Measurements from ENCODE around the gene MRPL4.

Gene MRPL4

GRCh38 chr19:10299545-10300458 is 47.8 kb downstream of the MRPL4 start:
- H3K27ac Mint-ChIP-seq: no peak overlapping the region
- DNase-seq (no peak), ATAC-seq (no peak)
- no peak overlapping the region for H3K4me3 Mint-ChIP-seq
- H3K9me3 Mint-ChIP-seq: no peaks in the 10 kb centered on the region
- peaks cover 31% of the 10 kb centered on the region for H3K4me1 Mint-ChIP-seq
- H3K27me3 Mint-ChIP-seq: peaks cover 29% of the 10 kb centered on the region

- Mint-ChIP-seq H3K9me3 (no peaks in the 10 kb centered on the region), H3K4me3 (no peak overlapping the region)
- DNase-seq: no peak
Measured at GRCh38 chr19:10305139-10305806, 53.3 kb downstream of the MRPL4 start.

GRCh38 chr19:10306327-10306726 is 54.3 kb downstream of the MRPL4 start:
- Mint-ChIP-seq H3K4me1 (peaks cover 18% of the 10 kb centered on the region), H3K27ac (no peak overlapping the region), H3K9me3 (no peaks in the 10 kb centered on the region), H3K4me3 (no peak overlapping the region), H3K27me3 (peaks cover 5% of the 10 kb centered on the region)
- ATAC-seq: no peak
- no peak for DNase-seq

More at GRCh38 chr19:10305139-10305806, 53.3 kb downstream of the MRPL4 start:
- ATAC-seq: no peak
- Mint-ChIP-seq H3K27ac (no peak overlapping the region), H3K4me1 (peaks cover 18% of the 10 kb centered on the region), H3K27me3 (peaks cover 5% of the 10 kb centered on the region)

GRCh38 chr19:10309423-10309822 is 57.4 kb downstream of the MRPL4 start, which contains the start of gene ZGLP1:
TSS of gene ZGLP1 (minus strand) at chr19:10309815.
- Mint-ChIP-seq H3K27ac (no peak within 1 kb of the TSS), H3K4me1 (peaks cover 13% of the 10 kb centered on the region), H3K27me3 (no peaks in the 10 kb centered on the region), H3K4me3 (no peak within 1 kb of the TSS), H3K9me3 (no peaks in the 10 kb centered on the region)
- no peak for ATAC-seq
- DNase-seq: no peak
